Renal cortex interstitium (tissue), 11 donors: ENCODE data around the gene TMEM132A. TPM values are rescaled to one million over a fixed set of nuclear protein-coding genes. Genes with fewer than 3 reads are reported as not detected.

Experiments used
- DNase-seq, 11 donors: peaks; one replicate each; pipeline ENCODE4 v3.0.0-alpha.2; 2013; ENCODE audit warnings: low read depth in 9 of 11, low spot score in 4 of 11; ENCODE audit errors: extremely low read depth in 1 of 11
- polyA plus RNA-seq, 3 donors: library from polyadenylated mRNA; unstranded; fragments of 120-200 nt; gene quantifications; one replicate each; pipeline ENCODE4 v1.2.1, GENCODE V29; 2013; ENCODE audit not compliant: insufficient read length in 3 of 3

Gene TMEM132A
- polyA plus RNA-seq, 3 donors, result 49.2 to 90.8 (median 83.4) TPM

DNA sequence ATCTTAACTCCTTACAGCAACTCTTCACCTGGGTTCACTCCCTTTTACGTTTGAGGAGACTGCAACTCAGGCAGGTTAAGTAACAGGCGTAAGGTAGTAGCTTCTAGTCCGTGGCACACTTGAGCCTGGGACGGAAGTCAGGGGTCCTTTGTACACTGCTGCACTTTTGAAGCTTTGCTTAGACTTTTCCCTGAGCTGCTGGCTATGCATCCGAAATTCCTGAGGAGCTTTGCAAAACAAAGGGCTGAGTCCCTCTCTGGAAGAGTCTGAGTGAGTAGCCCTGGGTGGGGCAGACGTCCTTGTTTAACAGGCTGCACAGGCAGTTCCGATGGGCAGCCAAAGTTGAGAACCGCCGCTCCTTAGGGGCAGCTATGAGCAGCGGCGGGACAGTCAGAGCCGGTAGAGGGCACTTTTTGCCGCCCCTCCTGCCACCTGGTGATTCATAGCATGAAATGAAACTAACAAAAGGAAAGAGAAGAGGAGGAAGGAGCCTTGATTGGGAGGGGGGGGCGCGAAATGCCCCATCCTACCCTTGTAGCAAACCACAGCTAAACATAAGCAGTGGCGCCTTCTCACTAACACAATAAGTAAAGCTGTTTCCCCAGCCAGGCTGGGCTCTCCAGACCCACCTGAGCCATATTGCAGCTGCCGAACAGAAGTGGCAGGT is 8.9 kb upstream of the TMEM132A start:
- no peak for DNase-seq

DNA sequence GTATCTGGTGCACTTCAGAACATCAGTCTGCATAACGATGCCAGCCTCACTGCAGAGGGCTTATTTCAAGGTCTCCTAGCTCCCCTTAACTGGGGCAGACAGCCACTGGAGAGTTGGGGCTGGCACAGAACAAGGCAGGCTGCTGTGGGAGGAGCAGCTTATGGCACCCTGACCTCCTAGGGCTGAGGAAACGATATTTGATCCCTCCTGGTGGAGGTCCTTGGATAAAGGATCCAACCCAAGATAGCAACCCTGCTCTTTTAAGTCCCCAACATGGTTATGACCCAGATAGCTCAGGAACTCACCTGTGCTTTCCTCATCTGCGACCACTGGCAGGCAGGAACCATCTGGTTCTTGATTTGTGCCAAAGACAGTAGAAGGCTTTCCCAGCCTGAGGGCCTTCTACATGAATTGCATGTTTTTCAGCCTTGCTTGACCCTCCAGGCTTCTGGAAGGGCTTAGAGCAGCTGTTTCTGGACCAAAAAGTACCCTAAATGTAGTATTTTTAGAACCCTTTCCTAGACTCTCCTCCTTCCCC is 7.5 kb upstream of the TMEM132A start:
- no peak for DNase-seq

DNA sequence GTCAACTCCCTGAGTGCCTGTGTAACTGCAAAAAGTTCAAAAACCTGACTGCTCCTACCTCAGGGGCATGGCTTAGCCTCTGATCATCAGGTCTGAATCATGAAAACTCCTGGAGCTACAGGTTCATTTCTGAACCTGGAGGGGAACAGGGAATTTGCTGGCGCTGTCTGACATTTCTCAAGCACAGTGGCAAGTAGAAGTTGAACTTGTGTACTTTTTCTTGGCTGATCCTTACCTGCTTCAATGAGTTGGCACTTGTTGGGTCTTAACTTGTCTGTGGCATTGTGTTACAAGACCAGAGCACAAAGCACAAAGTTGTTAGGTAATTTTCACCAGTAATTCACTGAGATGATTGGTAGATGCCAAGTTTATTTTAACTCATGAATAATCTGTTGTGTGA is 7.0 kb upstream of the TMEM132A start:
- no peak for DNase-seq

DNA sequence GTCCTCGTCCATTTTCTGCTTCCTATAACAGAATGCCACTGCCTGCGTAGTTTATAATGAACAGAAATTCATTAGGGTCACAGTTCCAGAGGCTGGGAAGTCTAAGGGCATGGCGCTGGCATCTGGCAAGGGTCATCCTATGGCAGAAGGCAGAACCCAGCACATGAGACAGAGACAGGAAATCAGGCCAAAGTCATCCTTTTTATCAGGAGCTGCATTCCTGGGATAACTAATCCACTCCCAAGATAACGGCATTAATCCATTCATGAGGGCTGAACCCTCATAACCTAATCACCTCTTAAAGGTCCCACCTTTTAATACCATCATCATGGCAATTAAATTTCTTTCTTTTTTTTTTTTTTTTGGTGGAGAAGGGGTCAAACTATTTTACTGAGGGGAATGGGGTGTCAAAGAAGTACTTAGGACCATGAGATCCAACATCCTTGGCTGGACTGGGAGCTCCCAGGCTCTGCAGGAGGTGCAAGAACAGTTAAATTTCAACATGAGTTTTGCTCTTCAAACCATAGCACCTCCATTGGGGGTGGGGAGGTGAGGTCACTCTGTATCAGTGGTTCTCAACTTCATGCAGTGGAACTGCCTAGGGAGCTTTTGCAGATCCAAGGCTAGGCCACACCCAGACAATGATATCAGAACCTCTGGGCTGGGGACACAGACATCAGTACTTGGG is 5.9 kb upstream of the TMEM132A start:
- DNase-seq, result no peak

DNA sequence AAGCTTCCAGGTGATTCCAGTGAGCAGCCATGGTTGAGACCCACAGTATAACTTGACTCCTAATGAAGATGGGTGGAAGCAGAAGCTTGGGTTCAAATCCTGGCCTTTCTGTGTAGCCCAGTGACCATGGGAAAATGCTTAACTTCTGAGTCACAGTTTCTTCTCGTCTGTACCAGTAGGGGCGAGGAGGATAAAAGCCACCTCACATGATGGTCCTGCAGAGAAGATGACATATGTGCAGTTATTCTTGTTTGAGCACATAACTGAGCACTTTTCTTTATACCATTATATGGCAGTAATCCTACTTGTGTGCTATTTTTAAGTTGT is 5.4 kb upstream of the TMEM132A start:
- no peak for DNase-seq

DNA sequence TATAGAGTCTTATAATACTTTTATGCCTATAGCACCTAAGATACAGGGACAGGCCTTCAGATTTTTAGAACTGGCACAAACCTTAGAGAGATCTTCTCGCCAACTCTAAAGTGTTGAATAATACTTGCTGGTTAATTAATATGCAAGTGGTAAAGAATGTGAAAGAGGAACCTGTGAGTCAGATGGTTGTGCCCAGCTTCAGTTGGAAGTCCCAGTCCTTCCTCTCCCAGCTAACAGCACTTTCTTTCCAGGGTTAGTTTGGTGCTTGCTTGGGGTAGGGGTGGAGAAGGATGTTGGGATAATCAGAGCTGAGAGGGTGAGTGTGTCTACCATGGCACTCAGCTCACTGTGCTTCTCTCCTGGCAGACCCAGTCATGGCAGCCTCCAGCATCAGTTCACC is 4.9 kb upstream of the TMEM132A start:
- no peak for DNase-seq

DNA sequence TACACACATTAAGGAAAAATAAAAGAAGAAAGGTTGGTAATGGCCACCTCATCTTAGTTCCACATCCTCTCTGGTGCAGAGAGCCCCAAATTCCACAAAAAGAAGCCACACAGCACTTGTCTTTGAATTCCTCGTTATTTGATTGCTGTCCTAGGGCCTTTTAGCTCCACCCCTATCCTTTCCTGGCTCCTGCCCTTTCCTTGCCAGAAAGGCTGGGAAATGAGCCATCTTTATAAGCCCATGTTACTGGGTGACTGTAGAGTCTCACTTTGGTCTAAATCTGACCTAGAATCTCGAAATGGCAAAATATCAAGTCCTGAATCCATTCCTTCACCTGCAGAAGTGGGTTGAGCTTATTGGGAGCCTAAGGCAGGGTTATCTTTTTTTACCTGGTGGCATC is 4.3 kb upstream of the TMEM132A start:
- DNase-seq, result no peak

DNA sequence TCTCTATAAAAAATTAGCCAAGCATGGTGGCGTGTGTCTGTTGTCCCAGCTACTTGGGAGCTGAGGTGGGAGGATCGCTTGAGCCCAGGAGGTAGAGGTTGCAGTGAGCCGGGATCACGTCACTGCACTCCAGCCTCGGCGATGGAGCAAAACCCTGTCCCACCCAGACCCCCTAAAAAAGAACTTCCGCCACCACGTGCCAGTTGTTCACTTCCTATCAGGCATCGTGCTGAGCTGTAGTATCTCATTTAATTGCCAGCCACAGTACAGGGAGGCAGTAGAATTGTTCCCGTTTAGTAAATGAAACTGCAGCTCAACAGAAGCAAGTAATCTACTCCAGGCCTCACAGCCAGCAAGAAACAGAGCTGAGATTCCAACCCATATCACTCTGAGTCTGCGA is 3.0 kb upstream of the TMEM132A start:
- DNase-seq, result no peak

DNA sequence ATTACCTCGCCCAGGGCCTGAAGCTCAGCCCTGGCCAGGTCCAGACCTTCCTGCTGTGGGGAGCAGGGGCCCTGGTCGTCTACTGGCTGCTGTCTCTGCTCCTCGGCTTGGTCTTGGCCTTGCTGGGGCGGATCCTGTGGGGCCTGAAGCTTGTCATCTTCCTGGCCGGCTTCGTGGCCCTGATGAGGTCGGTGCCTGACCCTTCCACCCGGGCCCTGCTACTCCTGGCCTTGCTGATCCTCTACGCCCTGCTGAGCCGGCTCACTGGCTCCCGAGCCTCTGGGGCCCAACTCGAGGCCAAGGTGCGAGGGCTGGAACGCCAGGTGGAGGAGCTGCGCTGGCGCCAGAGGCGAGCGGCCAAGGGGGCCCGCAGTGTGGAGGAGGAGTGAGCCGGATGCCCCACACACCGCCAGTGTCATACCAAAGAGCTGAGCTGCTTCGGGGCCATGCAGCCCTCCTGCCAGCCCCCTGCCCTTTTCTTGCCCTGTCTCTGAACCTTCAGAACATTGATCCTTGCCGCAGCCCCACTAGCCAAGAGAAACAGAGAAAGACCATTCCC is 2.4 kb upstream of the TMEM132A start:
- no peak for DNase-seq

DNA sequence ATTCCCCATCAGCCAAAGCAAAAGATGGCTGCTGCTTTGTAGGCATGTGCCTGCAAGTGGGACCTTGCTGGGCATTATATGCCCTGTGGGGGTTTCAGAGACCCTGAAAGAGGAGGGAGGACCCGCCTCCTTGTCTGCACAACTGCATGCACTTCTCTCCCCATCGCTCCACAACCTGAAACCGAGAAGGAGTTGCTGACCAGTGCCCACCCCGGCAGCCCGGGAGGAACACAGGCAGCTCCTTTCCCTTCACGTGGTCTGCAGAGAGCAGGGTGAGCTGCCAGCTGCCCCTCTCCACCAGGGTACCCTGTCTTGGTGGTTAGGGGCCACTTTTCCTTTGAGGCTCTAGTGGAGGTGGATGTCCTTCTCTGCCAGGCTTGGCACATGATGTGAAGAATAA is 1.4 kb upstream of the TMEM132A start:
- no peak for DNase-seq

DNA sequence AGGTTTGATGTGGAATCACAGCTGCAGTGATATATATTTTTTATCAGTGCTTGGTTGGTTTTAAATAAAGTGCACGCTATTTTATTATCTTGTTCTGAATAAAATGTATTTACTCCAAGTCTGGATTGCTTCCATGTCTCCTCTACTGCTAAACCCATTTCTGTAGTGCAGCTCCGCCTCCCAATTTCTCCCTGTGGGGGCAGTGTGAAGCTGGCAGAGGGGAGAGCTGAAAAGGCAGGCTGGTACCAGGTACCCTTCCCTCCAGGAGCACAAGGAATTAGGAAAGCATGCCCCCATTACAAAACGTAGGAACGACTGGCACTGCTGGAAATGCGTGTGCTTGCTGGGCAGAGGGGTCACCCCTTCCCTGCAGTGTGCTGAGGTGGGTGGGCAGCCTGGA is 934 bp upstream of the TMEM132A start:
- DNase-seq, result no peak

DNA sequence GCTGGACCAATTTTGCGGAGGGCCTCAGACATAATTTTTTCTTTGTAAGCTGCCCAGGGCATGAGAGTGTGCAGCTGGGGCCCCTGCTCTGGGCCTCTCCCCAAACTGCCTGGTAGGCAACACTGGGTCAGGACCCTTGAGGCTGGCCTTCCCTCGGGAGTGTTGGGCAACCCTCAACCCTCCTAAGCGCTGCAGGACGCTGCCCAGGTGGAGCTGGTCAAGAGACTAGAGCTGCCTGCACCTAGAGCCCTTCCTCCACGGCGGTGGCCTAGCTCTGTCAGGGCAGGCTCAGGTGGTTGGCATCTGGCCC is 505 bp upstream of the TMEM132A start:
- DNase-seq, result no peak

DNA sequence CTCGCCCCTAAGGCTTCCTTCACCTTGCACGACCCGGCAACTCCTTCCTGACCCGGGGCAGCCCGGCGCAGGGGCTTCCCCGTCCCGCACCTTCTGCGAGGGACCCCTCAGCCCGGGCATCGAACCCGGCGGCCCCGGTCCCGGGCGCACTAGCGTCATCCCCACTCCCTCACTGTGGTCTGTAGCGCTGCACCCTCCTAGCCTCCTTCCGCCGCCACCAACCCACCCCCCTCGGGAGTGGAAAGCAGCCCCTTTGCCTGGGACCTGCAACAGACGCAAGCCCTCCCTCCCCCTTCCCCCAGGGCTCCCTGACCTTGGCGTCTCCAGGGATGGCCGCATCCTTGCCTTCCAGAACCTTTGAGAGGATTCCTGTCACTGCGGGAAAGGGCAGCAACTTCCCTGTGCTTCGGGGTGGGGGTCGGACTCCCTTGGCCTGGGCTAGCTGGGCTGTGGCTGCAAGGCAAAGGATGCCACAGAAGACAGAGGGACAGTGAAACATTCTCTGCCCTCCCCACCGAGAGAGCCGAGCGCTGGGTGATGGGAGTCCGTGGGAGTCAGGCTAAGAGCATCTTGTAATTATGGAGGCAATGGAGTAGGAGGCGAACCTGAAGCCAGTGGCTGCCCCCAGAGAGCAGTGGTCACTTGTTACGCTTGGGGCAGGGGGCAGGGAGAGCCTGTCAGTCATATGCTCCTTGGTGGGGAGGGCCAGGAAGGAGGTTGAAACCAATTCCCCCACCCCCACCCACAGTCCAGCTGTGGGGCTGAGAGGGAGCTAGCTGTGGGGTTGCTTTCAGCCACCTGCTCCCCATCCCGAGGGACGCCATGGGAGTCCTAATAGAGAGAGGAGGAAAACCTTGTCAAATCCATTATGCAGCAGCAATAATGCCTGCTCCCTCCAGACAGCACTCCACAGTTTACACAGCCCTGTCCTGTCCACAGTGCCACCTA is 920 bp downstream of the TMEM132A start:
- DNase-seq, result no peak

DNA sequence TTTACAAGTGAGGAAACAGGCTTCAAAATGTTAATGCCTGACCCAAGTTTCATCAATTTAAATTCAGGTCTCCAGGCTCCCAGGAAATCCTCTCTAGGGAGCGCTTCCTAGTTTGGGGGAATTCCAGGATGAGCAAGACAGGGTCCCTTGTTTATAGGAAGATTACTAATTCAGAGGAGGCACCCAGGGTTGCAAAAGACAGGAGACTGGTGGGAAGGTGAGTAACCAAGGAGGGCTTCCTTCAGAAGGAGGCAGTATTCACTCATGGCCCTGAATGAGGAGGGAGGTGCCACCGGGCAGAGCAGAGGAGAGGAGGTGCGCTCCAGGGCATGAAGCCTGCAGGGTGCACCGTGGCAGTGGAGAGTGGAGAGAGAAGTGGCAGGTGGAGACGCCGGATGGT is 1.6 kb downstream of the TMEM132A start:
- no peak for DNase-seq

DNA sequence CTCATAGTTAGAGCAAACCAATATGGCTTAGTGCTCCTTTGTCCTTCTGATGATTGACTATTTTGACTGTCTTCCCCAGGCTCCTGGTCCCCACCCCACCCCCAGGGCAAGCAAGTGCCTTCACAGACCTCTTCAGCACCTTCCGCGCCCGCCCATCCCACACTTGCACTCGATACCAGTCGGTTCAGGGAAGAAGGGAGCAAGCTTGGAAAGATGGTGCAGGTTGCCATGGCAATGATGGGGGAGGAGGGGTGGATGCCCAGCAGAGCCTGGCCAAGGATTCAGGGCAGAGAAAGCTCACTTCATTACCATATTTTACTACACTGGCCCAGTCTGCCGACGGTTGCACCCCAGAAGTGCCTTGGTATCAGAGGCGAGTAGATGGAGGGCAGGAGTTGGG is 2.2 kb downstream of the TMEM132A start:
- no peak for DNase-seq

DNA sequence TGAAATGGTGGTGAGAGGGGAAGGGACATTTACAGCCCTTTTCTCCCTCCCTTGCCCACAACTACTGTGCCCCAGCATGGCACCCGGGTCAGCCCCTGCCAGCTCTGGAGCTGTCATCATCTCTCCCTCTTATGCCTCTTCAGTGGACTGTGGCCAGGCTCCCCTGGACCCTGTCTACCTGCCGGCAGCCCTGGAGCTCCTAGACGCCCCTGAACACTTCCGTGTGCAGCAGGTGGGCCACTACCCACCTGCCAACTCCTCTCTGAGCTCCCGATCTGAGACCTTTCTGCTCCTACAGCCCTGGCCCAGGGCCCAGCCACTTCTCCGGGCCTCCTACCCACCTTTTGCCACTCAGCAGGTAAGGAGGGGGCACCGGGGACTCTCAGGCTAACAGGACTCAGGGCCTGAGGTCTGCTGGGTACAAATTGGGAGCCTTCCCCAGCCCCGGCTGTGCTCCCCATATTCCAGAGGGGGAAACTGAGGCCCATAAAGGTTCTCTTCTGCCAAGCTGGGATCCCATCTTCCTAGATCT is 2.9 kb downstream of the TMEM132A start:
- no peak for DNase-seq

DNA sequence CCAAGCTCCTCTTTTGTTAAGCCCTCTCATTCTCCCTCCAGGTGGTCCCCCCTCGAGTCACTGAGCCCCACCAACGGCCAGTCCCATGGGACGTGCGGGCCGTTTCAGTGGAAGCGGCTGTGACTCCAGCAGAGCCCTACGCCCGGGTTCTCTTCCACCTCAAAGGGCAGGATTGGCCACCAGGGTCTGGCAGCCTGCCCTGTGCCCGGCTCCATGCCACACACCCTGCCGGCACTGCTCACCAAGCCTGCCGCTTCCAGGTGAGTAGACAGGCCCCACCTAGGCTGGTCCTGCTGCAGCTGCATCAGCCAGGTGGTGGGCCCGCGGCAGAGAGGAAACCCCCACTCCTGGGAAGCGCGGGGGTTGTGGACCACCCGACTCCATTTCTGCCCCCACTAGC is 3.3 kb downstream of the TMEM132A start:
- no peak for DNase-seq

DNA sequence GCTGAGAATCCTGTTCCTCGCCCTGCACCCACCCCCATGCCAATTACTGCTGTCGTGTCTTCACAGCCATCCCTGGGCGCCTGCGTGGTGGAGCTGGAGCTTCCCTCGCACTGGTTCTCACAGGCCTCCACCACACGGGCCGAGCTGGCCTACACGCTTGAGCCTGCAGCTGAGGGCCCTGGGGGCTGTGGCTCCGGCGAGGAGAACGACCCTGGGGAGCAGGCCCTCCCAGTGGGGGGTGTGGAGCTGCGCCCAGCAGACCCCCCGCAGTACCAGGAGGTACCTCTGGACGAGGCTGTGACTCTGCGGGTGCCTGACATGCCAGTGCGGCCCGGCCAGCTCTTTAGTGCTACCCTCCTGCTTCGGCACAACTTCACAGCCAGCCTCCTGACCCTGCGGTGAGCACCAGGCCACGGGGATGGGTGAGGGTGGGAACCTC is 4.3 kb downstream of the TMEM132A start:
- DNase-seq, result no peak

DNA sequence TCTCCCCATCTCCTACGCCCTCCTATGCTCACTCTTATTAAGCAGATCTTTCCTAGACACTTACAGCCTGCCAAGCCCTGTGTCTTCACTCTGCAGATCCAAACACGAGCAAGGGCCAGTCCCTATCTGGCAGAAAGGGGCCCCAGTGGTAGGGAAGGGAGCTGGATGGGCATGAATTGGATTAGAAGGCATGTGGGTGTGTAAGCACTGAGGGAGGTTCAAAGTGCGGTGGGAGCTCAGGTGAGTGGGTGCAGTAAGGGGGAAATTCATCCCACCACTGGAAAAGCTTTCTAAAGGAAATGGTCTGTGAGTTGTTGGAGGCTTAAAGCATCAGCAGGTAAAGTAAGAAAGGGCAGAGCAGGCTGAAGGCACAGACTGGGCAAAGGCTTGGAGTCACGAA is 5.5 kb downstream of the TMEM132A start:
- no peak for DNase-seq

DNA sequence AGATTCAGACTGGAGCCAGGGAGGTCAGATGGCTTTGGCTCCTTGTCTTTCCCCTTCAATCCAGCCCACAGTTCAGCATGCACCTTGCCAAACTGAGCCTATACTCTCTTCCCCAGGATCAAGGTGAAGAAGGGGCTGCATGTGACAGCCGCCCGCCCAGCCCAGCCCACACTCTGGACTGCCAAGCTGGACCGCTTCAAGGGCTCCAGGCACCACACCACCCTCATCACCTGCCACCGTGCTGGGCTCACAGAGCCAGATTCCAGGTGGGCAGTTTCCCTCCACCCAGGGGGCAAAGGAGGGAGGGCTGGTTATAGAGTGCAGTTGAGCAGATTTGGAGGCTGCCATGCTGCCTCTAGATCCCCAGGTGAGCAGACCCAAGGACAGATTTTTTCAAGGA is 6.1 kb downstream of the TMEM132A start:
- DNase-seq, result no peak
